Measurements from ENCODE around the gene GLRA3. TPM values are rescaled to one million over a fixed set of nuclear protein-coding genes. Genes with fewer than 3 reads are reported as not detected.

GLRA3 gene
- total and polyA plus RNA-seq, 2 of the 8 experiments (the other 6 are each of a cell fraction or from before 2014, with no cell fraction given): 0.02 TPM; not detected in 1

- no peak for TF ChIP-seq SUZ12 (IDR thresholded peaks at IDR 0.05; ENCODE audit: low read length)
Measured at GRCh38 chr4:174808119-174808518, 20.9 kb downstream of the GLRA3 start (continued).

Measured in H1 (cell line).